ENCODE measurements around the gene SEC24C.

Gene SEC24C

GRCh38 chr10:73743327-73743904 lies 756 bp upstream of the SEC24C start:
- no peak for DNase-seq
- Histone ChIP-seq H3K36me3 (peaks cover 25% of the 10 kb centered on the region), H3K9me3 (no peaks in the 10 kb centered on the region), H3K4me3 (ENCODE audit: low read depth, low read length) (peak overlapping the region; percentile 97), H3K4me1 (peaks cover 5% of the 10 kb centered on the region), H3K27me3 (no peaks in the 10 kb centered on the region)
- TF ChIP-seq CTCF (IDR thresholded peaks at IDR 0.05; ENCODE audit: low read depth, low read length) = no peak

- TF ChIP-seq CTCF (IDR thresholded peaks at IDR 0.05; ENCODE audit: low read depth, low read length) = no peak
- Histone ChIP-seq H3K36me3 (peaks cover 34% of the 10 kb centered on the region), H3K9me3 (no peaks in the 10 kb centered on the region)
Observed at GRCh38 chr10:73744664-73744975, 448 bp downstream of the SEC24C start.

GRCh38 chr10:73746721-73747120 lies 2.5 kb downstream of the SEC24C start:
- Histone ChIP-seq H3K27me3 (no peaks in the 10 kb centered on the region), H3K9me3 (no peaks in the 10 kb centered on the region), H3K36me3 (peaks cover 44% of the 10 kb centered on the region), H3K4me3 (ENCODE audit: low read depth, low read length) (no peak overlapping the region), H3K4me1 (peaks cover 5% of the 10 kb centered on the region)
- DNase-seq = no peak
- TF ChIP-seq CTCF (IDR thresholded peaks at IDR 0.05; ENCODE audit: low read depth, low read length) = no peak

More at GRCh38 chr10:73744664-73744975, 448 bp downstream of the SEC24C start:
- Histone ChIP-seq H3K27me3 (no peaks in the 10 kb centered on the region), H3K4me1 (peaks cover 5% of the 10 kb centered on the region), H3K4me3 (ENCODE audit: low read depth, low read length) (peak overlapping the region; percentile 97)
- DNase-seq = peak; percentile 59

- peaks cover 56% of the 10 kb centered on the region for H3K36me3 ChIP-seq
- no peaks in the 10 kb centered on the region for H3K9me3 ChIP-seq
- TF ChIP-seq CTCF (IDR thresholded peaks at IDR 0.05; ENCODE audit: low read depth, low read length) = no peak
- no peak overlapping the region for H3K4me3 ChIP-seq (ENCODE audit: low read depth, low read length)
- no peak for DNase-seq
- H3K27me3 ChIP-seq = no peaks in the 10 kb centered on the region
- H3K4me1 ChIP-seq = no peaks in the 10 kb centered on the region
Observed at GRCh38 chr10:73750819-73751218, 6.6 kb downstream of the SEC24C start.

GRCh38 chr10:73756183-73756582 lies 12.0 kb downstream of the SEC24C start:
- H3K27me3 ChIP-seq = no peaks in the 10 kb centered on the region
- H3K4me1 ChIP-seq = no peaks in the 10 kb centered on the region
- H3K9me3 ChIP-seq = no peaks in the 10 kb centered on the region
- DNase-seq = no peak
- peaks cover 39% of the 10 kb centered on the region for H3K36me3 ChIP-seq
- no peak for TF ChIP-seq CTCF (IDR thresholded peaks at IDR 0.05; ENCODE audit: low read depth, low read length)
- no peak overlapping the region for H3K4me3 ChIP-seq (ENCODE audit: low read depth, low read length)

GRCh38 chr10:73758704-73759511 lies 14.7 kb downstream of the SEC24C start:
- Histone ChIP-seq H3K36me3 (peaks cover 44% of the 10 kb centered on the region), H3K4me3 (ENCODE audit: low read depth, low read length) (no peak overlapping the region)
- no peak for TF ChIP-seq CTCF (IDR thresholded peaks at IDR 0.05; ENCODE audit: low read depth, low read length)

More at GRCh38 chr10:73758704-73759511, 14.7 kb downstream of the SEC24C start:
- DNase-seq = no peak
- no peaks in the 10 kb centered on the region for H3K4me1 ChIP-seq
- no peaks in the 10 kb centered on the region for H3K27me3 ChIP-seq
- H3K9me3 ChIP-seq = no peaks in the 10 kb centered on the region

All from BE2C (cell line).